GM12878 (cell line): ENCODE data around the gene ADIPOQ. TPM values are rescaled to one million over a fixed set of nuclear protein-coding genes. Genes with fewer than 3 reads are reported as not detected.

Source experiments
- ATAC-seq: fragments of 200-7000 bp; cut with Tn5 transposase; 3 replicates; pipeline ENCODE4 v1.9.1; 2020; ENCODE audit warnings: mild to moderate bottlenecking, moderate library complexity
- BruUV-seq: library from RNA; stranded (reverse); fragments of 400-500 nt; replicated peaks from 2 replicates; lab custom pipeline; 2021; lab: Mats Ljungman, UMichigan
- CTCF ChIA-PET: fragments of 300-600 bp; sonication (Branson Sonifier 250); formaldehyde crosslinking; extraction: SDS; loops from one replicate; lab custom pipeline; 2021; ENCODE audit warnings: inconsistent platforms; lab: Yijun Ruan, JAX
- POLR2A ChIA-PET: fragments of 350-600 bp; formaldehyde crosslinking; extraction: SDS; loops from one replicate; lab custom pipeline; 2021; ENCODE audit warnings: inconsistent platforms; lab: Charles Lee
- RAD21 ChIA-PET: fragments of 300-600 bp; sonication (Branson Sonifier 250); formaldehyde crosslinking; loops from one replicate; lab custom pipeline; 2023; ENCODE audit warnings: antibody characterized with exemption; ENCODE audit not compliant: unreplicated experiment; lab: Charles Lee
- SMC1A ChIA-PET: fragments of 300-600 bp; sonication (Branson Sonifier 250); formaldehyde crosslinking; loops from one replicate; lab custom pipeline; 2023; ENCODE audit not compliant: unreplicated experiment, uncharacterized antibody; lab: Charles Lee
- DNase-seq: peaks from one replicate; pipeline ENCODE4 v3.0.0-alpha.2; 2011; ENCODE audit warnings: low read depth, low spot score
- FAIRE-seq: peaks from 3 replicates; lab custom pipeline; 2011; peaks lifted over from hg19 to GRCh38; lab: Jason Lieb, UNC
- H2AFZ ChIP-seq: 2 replicates; pipeline ENCODE4 v1.6.0; 2011; ENCODE audit warnings: low read depth, low read length, control low read depth; ENCODE audit not compliant: control insufficient read depth
- H3K27ac ChIP-seq: 2 replicates; pipeline ENCODE4 v1.5.1; 2011; ENCODE audit warnings: control low read depth; ENCODE audit not compliant: control insufficient read depth, insufficient read depth
- H3K27me3 ChIP-seq, 2 experiments: replicated peaks in 1 of 2; 2 replicates each; pipeline versions ENCODE4 v1.6.0 to v1.6.1; 2011; ENCODE audit warnings: low read length in 1 of 2; ENCODE audit not compliant: control insufficient read depth in 2 of 2, insufficient read depth in 2 of 2
- H3K36me3 ChIP-seq, 2 experiments: 2 replicates each; pipeline ENCODE4 v1.5.1; 2011; ENCODE audit warnings: low read length in 1 of 2; ENCODE audit not compliant: control insufficient read depth in 2 of 2, insufficient read depth in 2 of 2
- H3K4me1 ChIP-seq: 2 replicates; pipeline ENCODE4 v1.6.1; 2011; ENCODE audit warnings: mild to moderate bottlenecking, low read length, moderate library complexity, mixed read lengths; ENCODE audit not compliant: control insufficient read depth, insufficient read depth
- H3K4me2 ChIP-seq: 2 replicates; pipeline ENCODE4 v1.6.0; 2011; ENCODE audit warnings: control low read depth; ENCODE audit not compliant: control insufficient read depth, insufficient read depth
- H3K4me3 ChIP-seq: fragments of 200-600 bp; sonication (generic); 2 replicates; pipeline ENCODE4 v1.5.1; 2016
- H3K79me2 ChIP-seq: 2 replicates; pipeline ENCODE4 v1.6.0; 2011; ENCODE audit warnings: low read length; ENCODE audit not compliant: control insufficient read depth, insufficient read depth
- H3K9ac ChIP-seq: 2 replicates; pipeline ENCODE4 v1.8.0; 2011; ENCODE audit warnings: low read length, control low read depth, mixed read lengths; ENCODE audit not compliant: control insufficient read depth, insufficient read depth
- H3K9me3 ChIP-seq: replicated peaks from 3 replicates; pipeline ENCODE4 v1.5.1; 2011; ENCODE audit warnings: mild to moderate bottlenecking, low read length; ENCODE audit not compliant: control insufficient read depth, insufficient read depth
- H4K20me1 ChIP-seq: 2 replicates; pipeline ENCODE4 v1.6.0; 2011; ENCODE audit not compliant: control insufficient read depth, insufficient read depth
- EGR1 ChIP-seq, 2 experiments: IDR thresholded peaks; 1 replicate in 1 of 2; 2 replicates in 1 of 2; pipeline ENCODE4 v1.6.1; 2011 to 2012; ENCODE audit warnings: low read depth in 2 of 2, low read length in 2 of 2, borderline replicate concordance in 1 of 2, mild to moderate bottlenecking in 1 of 2, moderate library complexity in 1 of 2
- FOXM1 ChIP-seq: IDR thresholded peaks from 2 replicates; pipeline ENCODE4 v1.6.1; 2012; ENCODE audit warnings: low read depth, mild to moderate bottlenecking, inconsistent platforms, low read length, moderate library complexity
- MTA3 ChIP-seq: IDR thresholded peaks from 2 replicates; pipeline ENCODE4 v1.6.1; 2012; ENCODE audit warnings: low read length, inconsistent platforms, borderline replicate concordance
- NFYB ChIP-seq: IDR thresholded peaks from 2 replicates; pipeline ENCODE4 v1.6.1; 2011; ENCODE audit warnings: low read depth, mild to moderate bottlenecking, low read length, improper control_type of control experiment, moderate library complexity; ENCODE audit not compliant: insufficient read depth
- NRF1 ChIP-seq: conservative IDR thresholded peaks from 2 replicates; pipeline ENCODE4 v1.6.1; 2011; ENCODE audit warnings: mild to moderate bottlenecking, low read depth, low read length, improper control_type of control experiment
- RBBP5 ChIP-seq: fragments of 200-600 bp; sonication (generic); conservative IDR thresholded peaks from 2 replicates; pipeline ENCODE4 v1.6.1; 2016
- SUPT20H ChIP-seq: IDR thresholded peaks from 2 replicates; pipeline ENCODE4 v1.6.1; 2011; ENCODE audit warnings: low read depth, mild to moderate bottlenecking, low read length, moderate library complexity, borderline replicate concordance; ENCODE audit not compliant: control insufficient read depth
- WRNIP1 ChIP-seq: IDR thresholded peaks from 2 replicates; pipeline ENCODE4 v1.6.1; 2011; ENCODE audit warnings: low read depth, low read length, improper control_type of control experiment, borderline replicate concordance
- YY1 ChIP-seq: IDR thresholded peaks from 2 replicates; pipeline ENCODE4 v1.6.1; 2011; ENCODE audit warnings: low read depth, mild to moderate bottlenecking, low read length
- ZNF217 ChIP-seq: fragments of 450-650 bp; IDR thresholded peaks from 2 replicates; pipeline ENCODE4 v1.6.1; 2017; ENCODE audit warnings: antibody characterized with exemption, mild to moderate bottlenecking
- ZNF592 ChIP-seq: fragments of 450-650 bp; IDR thresholded peaks from 2 replicates; pipeline ENCODE4 v1.6.1; 2017; ENCODE audit warnings: mild to moderate bottlenecking, moderate library complexity
- WGBS: methylation state at CpG from one replicate; pipeline ENCODE4 v1.1.6; 2016; ENCODE audit warnings: low lambda C conversion rate; ENCODE audit not compliant: insufficient replicate concordance, insufficient coverage; ENCODE audit errors: missing lambda C conversion rate; 5-methylcytosine and 5-hydroxymethylcytosine counted together
- in situ Hi-C: fragments of 300-500 bp; cut with MboI; formaldehyde crosslinking; loops from 9 replicates; pipeline ENCODE4 v1.14.3; 2018; ENCODE audit warnings: mixed read lengths
- intact Hi-C: fragments of 100-400 bp; cut with micrococcal nuclease; formaldehyde crosslinking; loops from one replicate; pipeline ENCODE4 v1.14.2; 2022; ENCODE audit not compliant: unreplicated experiment
- polyA plus RNA-seq, 11 experiments: library from polyadenylated mRNA; depleted of rRNA in 4 of 11; unstranded in 6 of 11; stranded (reverse) in 5 of 11; fragments of >200 nt; fragmentation: Nextera tagmentation in 4 of 11; fragmentation: Illumina TruSeq in 1 of 11; extraction: Ambion mirVana in 4 of 11; extraction: Trizol in 1 of 11; gene quantifications; 1 replicate in 1 of 11; 2 replicates in 10 of 11; pipeline versions ENCODE4 v1.2.1 to v1.2.3, GENCODE V29; 2011 to 2016; ENCODE audit warnings: inconsistent platforms in 2 of 11, missing spikeins in 2 of 11, low read depth in 1 of 11
- total RNA-seq, 4 experiments: library from RNA; depleted of rRNA in 3 of 4; stranded (reverse); fragments of >200 nt in 3 of 4; fragmentation: Illumina TruSeq in 1 of 4; extraction: Trizol in 1 of 4; gene quantifications; 2 replicates each; pipeline versions ENCODE4 v1.2.1 to v1.2.3, GENCODE V29; 2013 to 2021

Gene ADIPOQ
- total and polyA plus RNA-seq, 10 of the 15 experiments (the other 5 are each of a cell fraction or from before 2014, with no cell fraction given), result not detected

GRCh38 chr3:186824430-186825139 is 17.9 kb upstream of the ADIPOQ start:
- H3K27ac ChIP-seq, result no peak overlapping the region
- SMC1A ChIA-PET, result interaction anchor here (1.3 kb wide), 2 partner anchors 19 to 40 kb away, joined by 3 read pairs; no protein-coding TSS in a partner anchor
- H3K4me3 ChIP-seq, result no peak overlapping the region
- H3K9ac ChIP-seq, result no peak overlapping the region
- no peaks in the 10 kb centered on the region for H3K36me3 ChIP-seq
- in situ Hi-C loops (loop anchor here (5.0 kb wide), 1 partner anchor 207 kb away; no protein-coding TSS in a partner anchor), intact Hi-C loops (no loop called here)
- DNase-seq (no peak), FAIRE-seq (no peak), ATAC-seq (peak; percentile 3; the same call in 1 of the 3 replicates)
- CTCF ChIA-PET, result interaction anchor here (1.0 to 9.3 kb wide), 2 partner anchors 209 to 544 kb away, joined by 3 to 183 read pairs; partner anchors contain the start of gene AHSG
- no peaks in the 10 kb centered on the region for H3K9me3 ChIP-seq
- TF ChIP-seq WRNIP1 (no peak), MTA3 (no peak)
- H3K27me3 ChIP-seq, result peaks cover 6 to 20% of the 10 kb centered on the region in 2 experiments
- H3K4me1 ChIP-seq, result no peaks in the 10 kb centered on the region
- H4K20me1 ChIP-seq, result 0 out of 2 replicates have a peak, but pooled peaks cover 4% of the 10 kb centered on the region
- H2AFZ ChIP-seq, result no peak overlapping the region
- no TSS peak for BruUV-seq
- POLR2A ChIA-PET, result no interaction called here
- no peak overlapping the region for H3K4me2 ChIP-seq
- WGBS, result 54% methylated on average over 18 of the region's 18 CpGs
- RAD21 ChIA-PET, result interaction anchor here (1.5 kb wide), 1 partner anchor 210 kb away, joined by 4 read pairs; no protein-coding TSS in a partner anchor
- H3K79me2 ChIP-seq, result no peaks in the 10 kb centered on the region

GRCh38 chr3:186825294-186825821 is 17.2 kb upstream of the ADIPOQ start:
- no TSS peak for BruUV-seq
- Histone ChIP-seq H3K79me2 (no peaks in the 10 kb centered on the region), H3K27me3 (peaks cover 14 to 22% of the 10 kb centered on the region in 2 experiments), H3K9ac (no peak overlapping the region), H3K27ac (no peak overlapping the region), H3K4me1 (no peaks in the 10 kb centered on the region), H3K36me3 (no peaks in the 10 kb centered on the region), H3K4me2 (no peak overlapping the region), H4K20me1 (0 out of 2 replicates have a peak, but pooled peaks cover 4% of the 10 kb centered on the region), H2AFZ (no peak overlapping the region), H3K9me3 (no peaks in the 10 kb centered on the region), H3K4me3 (no peak overlapping the region)
- peak; percentile 7 for FAIRE-seq
- no peak for DNase-seq
- peak; percentile 19 for ATAC-seq
- WGBS, result 17% methylated on average over 20 of the region's 23 CpGs
- ChIA-PET CTCF (interaction anchor here (0.5 to 9.3 kb wide), 3 partner anchors 210 to 543 kb away, joined by 3 to 183 read pairs (median 3); partner anchors contain the start of gene AHSG), RAD21 (interaction anchor here (1.5 kb wide), 1 partner anchor 211 kb away, joined by 4 read pairs; no protein-coding TSS in a partner anchor), POLR2A (no interaction called here), SMC1A (interaction anchor here (1.3 kb wide), 1 partner anchor 41 kb away, joined by 3 read pairs; no protein-coding TSS in a partner anchor)
- in situ Hi-C loops, result no loop called here
- intact Hi-C loops, result no loop called here
- TF ChIP-seq RBBP5 (no peak), FOXM1 (no peak), YY1 (no peak), ZNF217 (no peak), SUPT20H (no peak), ZNF592 (no peak), NRF1 (no peak), NFYB (no peak), EGR1 (IDR thresholded peaks at IDR 0.05; ENCODE audit: borderline replicate concordance in 1 of 2, low read depth in 2 of 2, low read length in 2 of 2) (no peak)
